Measurements from ENCODE around the gene CRYBG3.

DNA sequence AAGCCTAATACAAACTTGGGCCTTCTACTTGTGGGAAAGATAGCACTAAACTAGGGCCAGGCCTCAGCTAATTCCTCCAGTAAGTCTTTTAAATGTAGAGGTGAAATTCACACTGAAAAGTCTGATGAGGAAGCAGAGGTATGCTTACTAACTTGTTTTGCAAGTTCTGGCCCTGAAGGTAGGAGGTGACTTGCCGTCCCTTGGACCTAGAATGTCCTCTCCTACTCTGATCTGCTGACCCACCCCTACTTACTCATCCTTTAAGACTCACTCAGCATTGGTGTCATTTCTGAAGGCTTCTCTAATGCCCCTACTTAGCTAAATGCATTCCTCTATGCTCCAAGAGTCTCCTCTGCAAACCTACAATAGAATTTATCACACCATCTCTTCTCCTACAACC lies 131.1 kb downstream of the CRYBG3 start:
- TF ChIP-seq, protein P1, sequence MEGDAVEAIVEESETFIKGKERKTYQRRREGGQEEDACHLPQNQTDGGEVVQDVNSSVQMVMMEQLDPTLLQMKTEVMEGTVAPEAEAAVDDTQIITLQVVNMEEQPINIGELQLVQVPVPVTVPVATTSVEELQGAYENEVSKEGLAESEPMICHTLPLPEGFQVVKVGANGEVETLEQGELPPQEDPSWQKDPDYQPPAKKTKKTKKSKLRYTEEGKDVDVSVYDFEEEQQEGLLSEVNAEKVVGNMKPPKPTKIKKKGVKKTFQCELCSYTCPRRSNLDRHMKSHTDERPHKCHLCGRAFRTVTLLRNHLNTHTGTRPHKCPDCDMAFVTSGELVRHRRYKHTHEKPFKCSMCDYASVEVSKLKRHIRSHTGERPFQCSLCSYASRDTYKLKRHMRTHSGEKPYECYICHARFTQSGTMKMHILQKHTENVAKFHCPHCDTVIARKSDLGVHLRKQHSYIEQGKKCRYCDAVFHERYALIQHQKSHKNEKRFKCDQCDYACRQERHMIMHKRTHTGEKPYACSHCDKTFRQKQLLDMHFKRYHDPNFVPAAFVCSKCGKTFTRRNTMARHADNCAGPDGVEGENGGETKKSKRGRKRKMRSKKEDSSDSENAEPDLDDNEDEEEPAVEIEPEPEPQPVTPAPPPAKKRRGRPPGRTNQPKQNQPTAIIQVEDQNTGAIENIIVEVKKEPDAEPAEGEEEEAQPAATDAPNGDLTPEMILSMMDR (conservative IDR thresholded peaks at IDR 0.05), result no peak
- TF ChIP-seq EZH2 (IDR thresholded peaks at IDR 0.05; ENCODE audit: low read depth), result no peak
